Esophagus muscularis mucosa (tissue), 4 donors: ENCODE measurements around the gene TEAD2. TPM values are rescaled to one million over a fixed set of nuclear protein-coding genes. Genes with fewer than 3 reads are reported as not detected.
A peak's percentile ranks its signal among the peaks of the same experiment; 100 is the strongest.
"Not testable (repeated sequence)": the region's sequence is repeated elsewhere in the genome, so short reads cannot be mapped to it uniquely, and the experiment has no call there.

Experiments
- DNase-seq: peaks from one replicate; pipeline ENCODE4 v3.0.0-alpha.2; 2017; ENCODE audit errors: extremely low spot score
- H3K27ac ChIP-seq, 4 donors: fragments of 200-600 bp; sonication (generic); replicated peaks in 1 of 4; 1 replicate in 3 of 4; 2 replicates in 1 of 4; pipeline ENCODE4 v1.5.1; 2016 to 2019; ENCODE audit warnings: mild to moderate bottlenecking in 1 of 4
- H3K27me3 ChIP-seq, 4 donors: fragments of 200-600 bp; sonication (generic); one replicate each; pipeline versions ENCODE4 v1.5.1 to v1.6.0; 2016 to 2019
- H3K36me3 ChIP-seq, 4 donors: fragments of 200-600 bp; sonication (generic); one replicate each; pipeline ENCODE4 v1.5.1; 2016 to 2019
- H3K4me1 ChIP-seq, 4 donors: fragments of 200-600 bp; sonication (generic); one replicate each; pipeline ENCODE4 v1.5.1; 2016 to 2019
- H3K4me3 ChIP-seq, 4 donors: fragments of 200-600 bp; sonication (generic); 1 replicate in 2 of 4; 2 replicates in 2 of 4; pipeline ENCODE4 v1.5.1; 2016 to 2019; ENCODE audit warnings: mild to moderate bottlenecking in 4 of 4, moderate library complexity in 1 of 4
- H3K9me3 ChIP-seq, 4 donors: fragments of 200-600 bp; sonication (generic); 1 replicate in 3 of 4; 2 replicates in 1 of 4; pipeline ENCODE4 v1.5.1; 2016 to 2019
- CTCF ChIP-seq, 3 experiments: fragments of 200-600 bp in 2 of 3; fragments of 450-650 bp in 1 of 3; sonication (generic) in 2 of 3; IDR thresholded peaks; one replicate each; pipeline ENCODE4 v1.5.1; 2017 to 2019; ENCODE audit warnings: antibody characterized with exemption in 3 of 3, mild to moderate bottlenecking in 2 of 3, moderate library complexity in 1 of 3
- EP300 ChIP-seq: sonication (generic); formaldehyde crosslinking; IDR thresholded peaks from one replicate; pipeline ENCODE4 v1.6.1; 2017; ENCODE audit warnings: antibody characterized with exemption
- POLR2A ChIP-seq: fragments of 450-650 bp; IDR thresholded peaks from one replicate; pipeline ENCODE4 v1.6.1; 2017; ENCODE audit warnings: antibody characterized with exemption, moderate library complexity, mild to moderate bottlenecking, low read depth
- POLR2AphosphoS5 ChIP-seq, 2 donors: sonication (generic); formaldehyde crosslinking; IDR thresholded peaks; one replicate each; pipeline ENCODE4 v1.6.1; 2017; ENCODE audit warnings: antibody characterized with exemption in 2 of 2
- WGBS: methylation state at CpG from one replicate; pipeline ENCODE4 v1.1.5; 2018; 5-methylcytosine and 5-hydroxymethylcytosine counted together
- intact Hi-C: fragments of 100-400 bp; cut with DNase I; formaldehyde crosslinking; loops from one replicate; pipeline ENCODE4 v1.15.1; 2023
- total RNA-seq, 4 donors: library from RNA; depleted of rRNA; stranded (reverse); fragments of >200 nt; gene quantifications; one replicate each; pipeline versions ENCODE4 v1.1.0 to v1.2.1, GENCODE V29; 2016

The TEAD2 gene
- total RNA-seq, 4 donors from 2014 or later, result 40.7 to 73.2 (median 60.5) TPM

- intact Hi-C loops, result loop anchor here (10.0 kb wide), 2 partner anchors 64 to 104 kb away; no protein-coding TSS in a partner anchor
- no peaks in the 10 kb centered on the region for H3K9me3 ChIP-seq
- 92% methylated on average over 2 of the region's 2 CpGs for WGBS
- TF ChIP-seq POLR2AphosphoS5 (IDR thresholded peaks at IDR 0.05) (no peak), CTCF (IDR thresholded peaks at IDR 0.05) (no peak), EP300 (no peak), POLR2A (no peak)
- DNase-seq, result peak; percentile 62
- H3K4me1 ChIP-seq, result peaks cover 0 to 4% (median 0%) of the 10 kb centered on the region in 4 donors
- H3K27ac ChIP-seq, result no peak overlapping the region
- no peaks in the 10 kb centered on the region for H3K27me3 ChIP-seq
- H3K36me3 ChIP-seq, result peaks cover 0 to 17% (median 0%) of the 10 kb centered on the region in 4 donors
- no peak overlapping the region for H3K4me3 ChIP-seq
Measured at GRCh38 chr19:49328741-49329140, 33.5 kb downstream of the TEAD2 start.

GRCh38 chr19:49327878-49328544 lies 34.2 kb downstream of the TEAD2 start:
- no peak overlapping the region for H3K27ac ChIP-seq
- no peaks in the 10 kb centered on the region for H3K4me1 ChIP-seq
- no peaks in the 10 kb centered on the region for H3K9me3 ChIP-seq
- H3K27me3 ChIP-seq, result no peaks in the 10 kb centered on the region
- no peak overlapping the region for H3K4me3 ChIP-seq
- TF ChIP-seq CTCF (IDR thresholded peaks at IDR 0.05), result peak; percentile 56 to 73 (median 60)
- TF ChIP-seq POLR2A, result no peak
- H3K36me3 ChIP-seq, result peaks cover 0 to 17% (median 0%) of the 10 kb centered on the region in 4 donors
- 67% methylated on average over 2 of the region's 2 CpGs for WGBS
- peak; percentile 34 for DNase-seq
- intact Hi-C loops, result loop anchor here (10.0 kb wide), 2 partner anchors 63 to 103 kb away; no protein-coding TSS in a partner anchor

- Histone ChIP-seq H3K4me1 (no peaks in the 10 kb centered on the region), H3K27me3 (no peaks in the 10 kb centered on the region), H3K4me3 (no peak overlapping the region), H3K27ac (no peak overlapping the region), H3K36me3 (peaks cover 0 to 19% (median 0%) of the 10 kb centered on the region in 4 donors), H3K9me3 (no peaks in the 10 kb centered on the region)
- intact Hi-C loops, result loop anchor here (10.0 kb wide), 2 partner anchors 61 to 101 kb away; no protein-coding TSS in a partner anchor
- peak; percentile 10 for DNase-seq
- WGBS, result 95% methylated on average over 3 of the region's 3 CpGs
- no peak for TF ChIP-seq CTCF (IDR thresholded peaks at IDR 0.05)
- no peak for TF ChIP-seq EP300
- no peak for TF ChIP-seq POLR2A
- TF ChIP-seq POLR2AphosphoS5 (IDR thresholded peaks at IDR 0.05), result no peak
Measured at GRCh38 chr19:49326165-49326704, 36.0 kb downstream of the TEAD2 start.

GRCh38 chr19:49325756-49326155 lies 36.5 kb downstream of the TEAD2 start:
- not testable (repeated sequence) for H3K27ac ChIP-seq, H3K27me3 ChIP-seq, H3K4me1 ChIP-seq, H3K4me3 ChIP-seq, H3K9me3 ChIP-seq
- intact Hi-C loops, result loop anchor here (10.0 kb wide), 2 partner anchors 61 to 101 kb away; no protein-coding TSS in a partner anchor
- peak; percentile 47 for DNase-seq
- peaks cover 0 to 16% (median 0%) of the 10 kb centered on the region in 4 donors for H3K36me3 ChIP-seq
- WGBS, result 94% methylated on average over 13 of the region's 13 CpGs

- peaks cover 0 to 5% (median 0%) of the 10 kb centered on the region in 4 donors for H3K9me3 ChIP-seq
- intact Hi-C loops, result loop anchor here (10.0 kb wide), 2 partner anchors 60 to 100 kb away; no protein-coding TSS in a partner anchor
- WGBS, result 93% methylated on average over 32 of the region's 38 CpGs
- no peak within 1 kb of the TSS for H3K27ac ChIP-seq
- DNase-seq, result peak; percentile 34
- H3K4me1 ChIP-seq, result no peaks in the 10 kb centered on the region
- TF ChIP-seq EP300 (no peak), POLR2AphosphoS5 (IDR thresholded peaks at IDR 0.05) (no peak), CTCF (IDR thresholded peaks at IDR 0.05) (no peak), POLR2A (no peak)
- H3K27me3 ChIP-seq, result no peaks in the 10 kb centered on the region
- no peak within 1 kb of the TSS for H3K4me3 ChIP-seq
- H3K36me3 ChIP-seq, result peaks cover 0 to 9% (median 0%) of the 10 kb centered on the region in 4 donors
Measured at GRCh38 chr19:49324801-49325576, 37.2 kb downstream of the TEAD2 start, which contains the start of gene SLC6A16. TSS of gene SLC6A16 (minus strand) at chr19:49325191. CDS start at chr19:49311347, 13,844 bp downstream.
